GM19438 (cell line): ENCODE results near the gene FAH.
"Not testable (repeated sequence)": the region's sequence is repeated elsewhere in the genome, so short reads cannot be mapped to it uniquely, and the experiment has no call there.

Experiments used
- ATAC-seq: cut with Tn5 transposase; IDR thresholded peaks from one replicate; pipeline ENCODE4 v1.9.1; 2021; ENCODE audit warnings: low read depth; ENCODE audit not compliant: unreplicated experiment

FAH gene

GRCh38 chr15:80152896-80153876, at the start of gene FAH:
Gene FAH, plus strand, starts transcription at chr15:80152999. Its CDS starts 56 bp downstream, at chr15:80153055.
- ATAC-seq = peak; percentile 60

DNA sequence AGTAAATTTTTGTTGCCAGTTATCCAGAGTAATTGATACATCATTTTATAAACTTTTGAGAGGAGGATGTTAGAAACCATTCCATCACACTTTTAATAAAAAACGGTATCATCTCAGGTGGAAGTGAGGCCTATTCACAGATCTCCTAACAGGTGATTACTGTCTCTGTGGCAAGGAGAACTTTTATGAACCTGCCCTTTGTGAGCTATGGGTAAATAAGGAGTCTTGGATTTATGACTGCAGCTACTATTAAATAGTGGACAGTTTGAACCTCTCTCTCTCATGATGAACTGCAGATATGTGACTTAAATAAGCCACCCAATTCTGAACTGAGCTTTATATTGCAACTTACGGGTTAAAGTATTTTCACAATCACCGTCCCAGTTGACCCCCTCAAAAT, 47.6 kb upstream of the FAH start:
- no peak for ATAC-seq

- ATAC-seq = no peak
These were observed 47.2 kb upstream of the FAH start for GRCh38 chr15:80105595-80105994.

GRCh38 chr15:80106051-80106450, 46.7 kb upstream of the FAH start:
- no peak for ATAC-seq

DNA sequence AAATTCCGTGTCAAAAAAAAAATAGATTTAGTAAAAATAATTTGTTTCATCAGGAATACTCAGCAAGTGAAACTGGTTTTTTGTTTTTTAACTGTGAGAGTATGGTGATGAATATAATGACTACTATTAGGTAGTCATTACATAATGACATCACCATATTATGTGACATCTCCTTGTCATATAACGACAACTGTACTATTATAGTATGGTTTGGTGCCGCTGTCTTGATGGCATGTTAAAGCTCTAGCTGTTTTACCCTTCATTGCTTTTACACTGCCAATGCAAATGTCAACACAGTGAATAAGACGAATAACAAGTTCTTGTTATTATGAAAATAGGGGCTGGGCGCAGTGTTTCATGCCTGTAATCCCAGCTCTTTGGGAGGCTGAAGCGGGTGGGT, 45.6 kb upstream of the FAH start:
- no peak for ATAC-seq

GRCh38 chr15:80107774-80108173, 45.0 kb upstream of the FAH start:
- no peak for ATAC-seq

DNA sequence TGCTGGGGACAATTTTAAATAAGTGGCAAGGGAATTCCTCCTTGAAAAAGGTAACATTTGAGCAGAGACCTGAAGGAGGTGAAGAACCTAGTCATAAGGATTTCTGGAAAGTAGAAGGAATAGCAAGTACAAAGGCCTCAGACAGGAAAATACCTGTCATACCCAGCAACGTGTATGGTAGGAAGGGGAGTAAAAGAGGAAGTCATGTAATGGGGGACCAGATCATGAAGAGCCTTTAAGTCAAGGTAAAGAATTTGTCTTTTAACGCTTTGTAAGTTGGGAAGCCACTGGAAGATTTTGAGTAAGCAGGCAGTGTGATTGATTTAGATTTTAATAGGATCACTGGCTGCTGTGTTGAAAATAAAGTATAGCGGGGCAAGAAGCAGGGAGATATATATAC, 43.4 kb upstream of the FAH start:
- no peak for ATAC-seq

- ATAC-seq = no peak
These were observed 41.9 kb upstream of the FAH start for GRCh38 chr15:80110920-80111319.

DNA sequence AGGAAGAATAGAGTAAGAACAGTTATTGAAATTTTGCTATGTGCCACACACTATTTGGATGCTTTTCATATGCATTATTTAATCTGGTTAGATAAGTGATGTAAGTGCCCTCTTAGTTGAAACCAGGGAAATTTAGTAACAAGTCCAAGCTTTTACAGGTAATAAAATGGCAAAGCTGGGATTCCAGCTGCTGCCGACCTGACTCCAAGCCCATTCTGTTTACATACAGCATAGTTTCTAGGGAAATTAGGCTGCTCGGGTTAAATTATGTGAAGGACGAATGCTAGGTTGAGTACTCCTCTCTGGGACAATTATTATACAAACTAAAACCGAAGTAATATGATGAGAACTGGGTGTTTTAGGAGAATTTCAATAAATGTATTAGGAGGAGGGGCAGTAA, 38.7 kb upstream of the FAH start:
- no peak for ATAC-seq

GRCh38 chr15:80115021-80115420, 37.8 kb upstream of the FAH start:
- ATAC-seq = no peak

GRCh38 chr15:80118956-80119355, 33.8 kb upstream of the FAH start:
- no peak for ATAC-seq

DNA sequence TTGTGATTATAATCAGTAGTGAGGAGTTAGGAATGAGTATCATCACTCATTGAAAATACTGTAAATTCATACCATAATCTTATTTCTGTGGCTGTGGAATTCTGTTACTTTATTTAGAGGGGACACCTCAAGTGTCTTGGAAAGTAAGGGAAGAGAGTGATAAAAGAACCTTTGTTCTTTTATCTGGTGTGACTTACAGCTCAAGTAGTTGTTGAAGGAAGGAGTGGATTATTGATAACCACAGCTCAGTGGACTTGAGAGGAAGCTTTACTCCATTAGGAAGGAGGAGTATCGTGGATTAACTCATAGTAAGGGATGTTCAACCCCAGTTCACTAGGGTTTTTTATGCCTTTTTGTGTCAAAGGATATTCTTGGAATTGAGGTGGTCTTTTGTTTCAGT, 32.2 kb upstream of the FAH start:
- ATAC-seq = no peak

DNA sequence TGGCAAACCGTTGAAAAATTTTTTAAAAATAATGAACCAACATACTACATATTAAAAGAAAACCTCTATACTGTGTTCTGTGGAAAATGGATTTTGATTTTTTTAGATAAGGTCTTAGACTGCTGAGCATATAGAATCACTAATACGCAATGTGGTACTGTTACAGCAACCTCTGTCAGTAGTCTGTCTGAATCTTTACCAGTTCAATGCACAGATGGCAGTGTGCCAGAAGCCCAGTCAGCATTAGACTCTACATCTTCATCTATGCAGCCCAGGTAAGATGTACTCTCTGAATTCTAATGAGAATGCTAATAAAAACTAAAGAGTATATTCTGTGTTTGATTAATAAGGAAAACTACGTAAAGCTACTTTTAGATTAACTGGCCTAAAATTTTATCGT, 31.3 kb upstream of the FAH start:
- ATAC-seq = no peak

DNA sequence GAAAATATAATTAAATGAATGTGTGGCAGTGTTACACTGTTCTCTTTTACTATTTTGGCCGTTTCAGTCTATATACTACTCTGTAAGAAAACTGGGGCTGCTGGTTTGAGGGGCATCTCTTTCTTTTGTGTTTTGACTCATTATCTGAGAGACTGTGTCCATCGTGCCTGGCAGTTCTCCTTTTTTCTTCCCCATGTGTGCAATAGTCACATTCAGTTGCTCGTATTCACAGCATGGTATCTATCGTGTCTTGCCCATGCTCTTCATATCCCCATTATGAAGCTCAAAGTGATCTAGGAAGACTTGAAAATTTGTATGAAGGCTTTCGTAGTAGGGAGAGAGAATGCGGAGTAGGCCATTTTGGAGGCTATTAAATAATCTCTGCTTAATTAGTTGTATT, 29.8 kb upstream of the FAH start:
- ATAC-seq = no peak

- ATAC-seq = not testable (repeated sequence)
These were observed 25.5 kb upstream of the FAH start for GRCh38 chr15:80127253-80127652.

GRCh38 chr15:80127911-80128310, 24.9 kb upstream of the FAH start:
- no peak for ATAC-seq

- no peak for ATAC-seq
These were observed 20.4 kb upstream of the FAH start for GRCh38 chr15:80132382-80132781.

- no peak for ATAC-seq
These were observed 15.9 kb upstream of the FAH start for GRCh38 chr15:80136854-80137253.

DNA sequence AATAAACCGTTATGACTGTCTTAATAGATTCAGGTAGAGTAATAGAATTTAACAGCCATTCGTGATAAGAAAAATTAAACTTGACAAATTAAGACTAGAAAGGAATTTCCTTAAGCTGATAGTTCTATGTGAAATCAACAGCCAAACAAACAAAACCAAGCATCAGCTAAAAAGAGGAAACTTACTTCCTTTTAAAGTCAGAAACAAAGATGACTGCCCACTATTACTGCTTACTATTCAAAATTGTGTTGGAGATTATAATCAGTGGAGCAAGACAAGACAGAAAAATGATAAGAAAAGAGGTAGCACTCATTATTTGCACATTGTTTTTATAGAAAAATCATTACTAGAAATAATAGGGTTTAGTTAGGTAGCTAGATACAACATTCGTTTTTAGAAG, 13.8 kb upstream of the FAH start:
- ATAC-seq = no peak

DNA sequence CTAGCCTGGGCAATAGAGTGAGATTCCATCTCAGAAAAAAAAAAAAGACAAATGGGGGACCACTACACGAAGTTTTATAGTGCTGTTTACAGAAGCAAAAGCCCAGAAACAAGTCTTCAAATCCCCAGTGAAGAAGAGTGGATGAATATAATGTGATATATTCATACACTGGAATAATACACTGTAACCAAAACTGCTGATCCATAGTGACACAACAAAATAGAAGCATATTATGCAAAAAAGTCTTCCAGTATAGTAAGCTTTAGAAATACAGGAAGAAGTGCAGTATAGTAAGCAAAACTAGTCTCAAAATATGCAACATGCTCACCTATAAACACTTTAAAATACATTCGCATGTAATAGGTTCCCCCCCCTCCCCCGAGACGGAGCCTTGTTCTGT, 11.9 kb upstream of the FAH start:
- ATAC-seq = no peak

DNA sequence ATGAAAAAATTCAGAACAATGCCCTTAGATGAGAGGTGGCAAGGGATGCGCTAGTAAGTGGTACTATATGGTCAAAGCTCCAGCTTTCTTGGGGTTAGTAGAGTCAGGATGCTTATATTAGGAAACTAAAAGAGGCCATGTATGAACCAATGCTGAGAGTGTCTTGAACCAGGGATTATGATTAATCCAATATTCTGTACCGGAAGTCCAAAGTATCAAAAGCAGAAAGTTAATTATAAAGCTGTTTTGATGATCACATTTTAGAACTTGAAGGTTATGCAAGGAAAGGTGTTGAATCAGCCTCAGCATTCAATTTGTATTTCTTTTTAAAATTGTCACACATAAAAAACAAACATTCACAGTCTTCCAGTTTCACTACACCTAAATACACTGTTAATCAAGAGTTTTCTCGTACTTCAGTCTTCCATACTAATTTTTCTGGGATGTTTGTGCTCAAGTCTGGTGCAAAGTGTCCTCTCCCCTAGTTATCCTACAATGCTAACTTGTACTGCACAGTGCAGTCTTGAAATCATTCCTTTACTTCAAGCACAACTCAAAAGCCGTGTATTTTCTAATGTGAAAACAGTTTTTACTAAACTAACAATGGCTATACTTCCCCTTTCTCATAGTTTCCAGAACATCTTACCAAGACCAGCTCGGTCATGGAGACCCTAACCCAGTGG, 10.7 kb upstream of the FAH start:
- ATAC-seq = no peak

DNA sequence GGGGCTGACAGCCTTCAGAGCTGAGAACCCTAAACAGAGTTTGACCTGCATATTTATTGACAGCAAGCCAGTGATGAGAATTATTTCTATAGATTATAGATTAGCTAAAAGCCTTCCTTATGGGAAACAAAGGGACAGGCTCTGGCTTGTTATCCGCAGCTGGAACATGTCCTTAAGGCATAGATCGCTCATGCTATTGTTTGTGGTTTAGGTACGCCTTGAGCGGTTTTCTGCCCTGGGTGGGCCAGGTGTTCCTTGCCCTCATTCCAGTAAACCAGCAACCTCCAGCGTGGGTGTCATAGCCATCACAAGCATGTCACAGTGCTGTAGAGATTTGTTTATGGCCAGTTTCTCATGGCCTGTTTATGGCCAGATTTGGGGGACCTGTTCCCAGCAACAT, 10.2 kb upstream of the FAH start:
- ATAC-seq = no peak
